Measurements from ENCODE around the gene TIE1.

GRCh38 chr1:43363283-43363934 is 62.6 kb downstream of the TIE1 start:
- TF ChIP-seq ZFP30 (CRISPR knock-in tag; IDR thresholded peaks at IDR 0.05) (no peak), CSDC2 (CRISPR knock-in tag; IDR thresholded peaks at IDR 0.05) (no peak), ZFP3 (CRISPR knock-in tag; IDR thresholded peaks at IDR 0.05) (no peak), RARB (CRISPR knock-in tag; IDR thresholded peaks at IDR 0.05) (no peak), ARNTL (CRISPR knock-in tag; IDR thresholded peaks at IDR 0.05; ENCODE audit: borderline replicate concordance, low read depth) (no peak), ZNF8 (CRISPR knock-in tag; IDR thresholded peaks at IDR 0.05) (no peak), GLIS3 (CRISPR knock-in tag; IDR thresholded peaks at IDR 0.05) (no peak)
- TF ChIP-seq, protein P1, sequence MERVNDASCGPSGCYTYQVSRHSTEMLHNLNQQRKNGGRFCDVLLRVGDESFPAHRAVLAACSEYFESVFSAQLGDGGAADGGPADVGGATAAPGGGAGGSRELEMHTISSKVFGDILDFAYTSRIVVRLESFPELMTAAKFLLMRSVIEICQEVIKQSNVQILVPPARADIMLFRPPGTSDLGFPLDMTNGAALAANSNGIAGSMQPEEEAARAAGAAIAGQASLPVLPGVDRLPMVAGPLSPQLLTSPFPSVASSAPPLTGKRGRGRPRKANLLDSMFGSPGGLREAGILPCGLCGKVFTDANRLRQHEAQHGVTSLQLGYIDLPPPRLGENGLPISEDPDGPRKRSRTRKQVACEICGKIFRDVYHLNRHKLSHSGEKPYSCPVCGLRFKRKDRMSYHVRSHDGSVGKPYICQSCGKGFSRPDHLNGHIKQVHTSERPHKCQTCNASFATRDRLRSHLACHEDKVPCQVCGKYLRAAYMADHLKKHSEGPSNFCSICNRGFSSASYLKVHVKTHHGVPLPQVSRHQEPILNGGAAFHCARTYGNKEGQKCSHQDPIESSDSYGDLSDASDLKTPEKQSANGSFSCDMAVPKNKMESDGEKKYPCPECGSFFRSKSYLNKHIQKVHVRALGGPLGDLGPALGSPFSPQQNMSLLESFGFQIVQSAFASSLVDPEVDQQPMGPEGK (CRISPR knock-in tag; IDR thresholded peaks at IDR 0.05; ENCODE audit: borderline replicate concordance): no peak

All from SK-N-SH treated with all-trans-retinoic acid at 6 μM for 48 hours (cell line).